HG03108 (cell line): ENCODE results near the gene PLAGL2.
"Not testable (repeated sequence)": the region's sequence is repeated elsewhere in the genome, so short reads cannot be mapped to it uniquely, and the experiment has no call there.

Experiments
- ATAC-seq: cut with Tn5 transposase; IDR thresholded peaks from one replicate; pipeline ENCODE4 v1.9.1; 2021; ENCODE audit warnings: moderate library complexity; ENCODE audit not compliant: unreplicated experiment

The PLAGL2 gene

DNA sequence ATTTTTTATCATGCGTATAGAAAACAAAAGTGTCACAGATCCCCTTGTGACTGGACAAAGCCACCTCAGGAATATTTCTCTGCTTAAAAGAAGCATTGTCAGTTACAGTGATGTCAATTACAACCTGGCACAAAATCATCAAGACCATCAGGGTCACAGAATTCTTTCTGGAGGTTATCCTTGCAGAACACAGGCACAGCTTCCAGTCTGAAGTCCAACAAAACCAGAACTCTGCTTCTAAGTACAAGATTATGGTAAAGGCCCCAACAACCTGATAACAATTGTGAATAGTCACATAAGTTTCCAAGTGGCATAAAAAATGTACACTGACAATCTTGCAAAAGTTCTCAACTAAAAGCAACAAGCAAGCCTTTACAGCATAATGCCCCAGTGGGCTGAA is 21.0 kb downstream of the PLAGL2 start:
- no peak for ATAC-seq

DNA sequence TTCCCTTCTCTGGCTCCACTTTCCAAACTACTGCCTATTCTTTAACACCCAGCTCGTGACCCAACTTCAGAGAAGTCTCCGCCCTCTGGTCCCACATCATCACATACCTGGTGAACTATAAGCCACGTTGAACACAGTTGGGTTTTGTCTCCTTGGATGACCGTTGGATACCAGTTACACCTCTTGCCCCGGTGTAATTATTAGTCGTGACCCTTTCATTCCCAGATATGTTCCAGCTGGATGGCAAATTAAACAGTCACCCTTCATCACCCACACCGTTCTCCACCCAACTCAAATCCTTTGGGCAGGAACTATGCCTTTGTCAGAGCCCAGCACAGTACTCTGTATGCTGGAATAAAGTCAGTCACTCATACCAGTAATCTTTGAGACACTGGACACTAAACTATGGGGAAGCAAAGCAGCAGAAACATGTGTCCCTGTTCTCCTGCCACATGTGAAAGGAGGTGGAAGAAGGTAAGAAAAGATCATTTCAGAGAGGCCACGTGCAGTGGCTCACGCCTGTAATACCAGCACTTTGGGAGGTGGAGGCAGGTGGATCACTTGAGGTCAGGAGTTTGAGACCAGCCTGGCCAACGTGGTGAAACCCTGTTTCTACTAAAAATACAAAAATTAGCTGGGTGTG is 22.5 kb downstream of the PLAGL2 start:
- no peak for ATAC-seq

DNA sequence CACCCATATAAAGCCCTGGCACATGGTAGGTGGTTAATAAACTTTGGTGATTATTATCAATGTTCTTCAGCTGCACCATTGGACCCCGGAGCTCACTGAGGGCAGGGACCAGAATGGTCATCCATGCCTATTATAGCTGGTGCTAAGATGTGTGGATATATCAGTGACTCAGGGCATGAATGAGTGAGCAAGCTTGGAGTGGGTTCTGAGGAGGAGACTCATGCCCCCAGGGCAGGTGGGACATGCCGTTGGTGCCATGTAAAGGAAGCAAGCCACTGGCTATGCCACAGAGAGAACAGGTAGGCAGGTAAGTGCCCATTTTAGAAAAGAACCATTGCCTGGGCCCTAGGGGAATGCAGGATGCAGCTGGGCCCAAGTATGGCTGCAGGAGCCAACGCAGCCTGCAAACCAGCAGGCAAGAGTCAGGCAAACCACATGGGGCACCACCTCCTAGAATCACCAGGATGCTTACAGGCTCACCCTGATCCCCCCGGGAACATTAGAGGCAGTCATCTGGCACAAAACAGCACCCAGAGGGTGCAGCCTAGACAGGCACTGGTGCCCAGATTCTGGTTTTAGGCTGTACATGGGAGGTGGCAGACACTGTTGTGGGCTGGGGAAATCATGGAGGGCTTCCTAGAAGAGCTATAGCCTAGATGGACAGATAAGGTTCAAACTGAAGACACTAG is 23.5 kb downstream of the PLAGL2 start:
- no peak for ATAC-seq

DNA sequence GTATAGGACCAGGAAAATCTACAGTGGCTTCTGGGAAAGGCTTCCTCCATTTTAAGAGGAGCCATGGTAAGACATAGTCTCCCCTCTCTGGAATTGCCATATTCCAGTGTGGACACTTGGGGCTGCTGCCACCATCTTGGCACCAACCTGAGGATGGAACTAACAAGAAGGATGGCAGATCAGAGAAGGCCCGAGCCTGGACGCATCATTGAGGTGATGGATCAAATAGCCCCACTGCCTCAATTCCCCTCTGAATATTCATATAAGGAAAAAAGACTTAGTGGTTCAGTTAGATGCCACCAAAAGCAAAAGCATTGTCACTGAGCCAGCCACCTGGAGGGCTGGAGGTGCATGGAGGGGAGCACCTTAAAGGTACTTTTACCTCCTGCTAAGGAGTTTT is 25.9 kb downstream of the PLAGL2 start:
- no peak for ATAC-seq

DNA sequence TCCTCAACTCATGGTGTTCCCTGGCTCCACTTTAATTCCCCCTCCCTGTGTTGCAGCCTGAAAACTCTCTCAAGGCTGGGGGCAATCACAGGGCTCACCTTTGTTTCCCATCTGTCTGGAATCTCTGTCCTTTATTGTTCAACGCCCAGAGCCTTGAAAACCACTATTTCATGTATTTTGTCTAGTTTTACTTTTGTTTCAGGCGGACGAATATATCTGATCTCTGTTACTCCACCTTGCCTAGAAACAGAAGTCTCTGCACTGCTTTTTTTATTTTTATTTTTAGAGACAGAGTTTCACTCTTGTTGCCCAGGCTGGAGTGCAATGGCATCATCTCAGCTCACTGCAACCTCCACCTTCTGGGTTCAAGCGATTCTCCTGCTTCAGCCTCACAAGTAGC is 27.6 kb downstream of the PLAGL2 start:
- no peak for ATAC-seq

DNA sequence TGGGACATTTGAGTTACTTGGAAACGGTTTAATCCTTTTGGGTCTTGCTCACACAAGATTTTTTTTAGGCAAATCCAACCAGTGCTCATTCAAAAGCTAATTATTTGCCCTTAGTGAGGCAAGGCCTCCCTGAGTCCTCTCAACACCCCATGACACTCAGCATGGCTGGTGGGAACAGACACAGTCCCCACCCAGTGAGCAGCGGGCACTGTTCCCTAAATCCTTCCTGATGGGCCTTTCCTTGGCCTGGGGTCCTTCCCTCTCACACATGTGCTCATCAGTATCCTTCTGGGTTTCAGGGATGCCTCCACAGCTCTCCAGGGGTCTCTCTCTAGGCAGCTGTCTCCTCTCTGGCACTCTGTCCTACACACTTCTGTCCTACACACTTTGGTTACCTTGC is 28.0 kb downstream of the PLAGL2 start:
- ATAC-seq = no peak

DNA sequence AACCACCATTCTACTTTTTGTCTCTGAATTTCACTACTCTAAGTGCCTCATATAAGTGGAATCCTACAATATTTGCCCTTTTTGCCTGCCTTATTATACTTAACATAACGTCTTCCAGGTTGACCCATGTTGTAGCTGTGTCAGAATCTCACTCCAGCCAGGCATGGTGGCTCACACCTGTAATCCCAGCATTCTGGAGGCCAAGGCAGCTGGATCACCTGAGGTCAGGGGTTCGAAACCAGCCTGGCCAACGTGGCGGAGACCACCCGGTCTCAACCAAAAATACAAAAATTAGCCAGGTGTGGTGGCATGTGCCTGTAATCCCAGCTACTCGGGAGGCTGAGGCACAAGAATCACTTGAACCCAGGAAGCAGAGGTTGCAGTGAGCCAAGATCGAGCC is 29.8 kb downstream of the PLAGL2 start:
- not testable (repeated sequence) for ATAC-seq

DNA sequence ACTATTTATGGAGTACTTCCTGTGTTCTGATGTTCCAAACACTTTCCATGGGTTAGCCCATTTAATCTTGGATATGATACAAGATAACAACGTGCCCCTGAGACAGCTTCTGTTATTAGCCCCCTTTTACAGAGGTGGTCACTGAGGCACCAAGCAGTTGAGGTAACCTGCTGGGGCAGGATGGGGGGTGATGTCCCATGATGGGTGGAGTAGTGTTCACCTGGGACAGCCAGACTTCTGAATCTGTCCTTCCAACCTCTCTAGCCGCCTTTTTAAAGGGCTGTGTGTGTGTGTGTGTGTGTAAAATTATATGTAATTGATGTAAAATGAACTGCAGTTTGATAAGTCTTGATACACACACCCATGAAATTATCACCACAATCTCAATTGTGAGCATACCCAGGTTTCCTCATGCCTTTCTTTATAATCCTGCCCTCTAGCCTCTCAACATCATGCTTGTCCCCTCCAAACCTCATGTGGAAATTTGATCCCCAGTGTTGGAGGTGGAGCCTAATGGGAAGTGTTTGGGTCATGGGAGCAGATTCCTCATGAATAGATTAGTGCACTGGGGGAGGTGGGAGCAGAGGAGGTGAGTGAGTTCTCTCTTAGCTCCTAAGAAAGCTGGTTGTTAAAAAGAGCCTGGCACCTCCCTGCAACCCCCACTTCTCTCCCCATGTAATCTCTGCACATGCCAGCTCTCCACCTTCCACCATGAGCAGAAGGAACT is 39.2 kb downstream of the PLAGL2 start:
- ATAC-seq = no peak

DNA sequence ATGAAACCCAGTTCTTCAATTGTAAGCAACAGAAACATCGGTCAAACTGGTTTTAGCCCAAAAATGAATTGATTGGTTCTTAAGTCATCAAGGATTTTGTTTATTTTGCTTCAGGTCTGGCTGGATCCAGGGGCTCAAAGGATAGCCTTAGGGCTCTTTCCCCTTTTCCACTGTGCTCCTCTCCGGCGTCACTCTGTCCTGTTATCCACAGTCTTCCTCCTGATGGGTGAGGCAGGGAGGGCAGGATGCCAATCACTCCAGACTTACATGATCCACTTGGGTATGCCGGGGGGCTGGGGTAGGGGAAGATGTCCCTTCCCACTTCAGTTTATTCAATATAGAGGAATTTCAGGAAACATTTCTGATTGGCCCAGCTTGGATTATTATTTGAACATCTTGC is 40.0 kb downstream of the PLAGL2 start:
- ATAC-seq = no peak

DNA sequence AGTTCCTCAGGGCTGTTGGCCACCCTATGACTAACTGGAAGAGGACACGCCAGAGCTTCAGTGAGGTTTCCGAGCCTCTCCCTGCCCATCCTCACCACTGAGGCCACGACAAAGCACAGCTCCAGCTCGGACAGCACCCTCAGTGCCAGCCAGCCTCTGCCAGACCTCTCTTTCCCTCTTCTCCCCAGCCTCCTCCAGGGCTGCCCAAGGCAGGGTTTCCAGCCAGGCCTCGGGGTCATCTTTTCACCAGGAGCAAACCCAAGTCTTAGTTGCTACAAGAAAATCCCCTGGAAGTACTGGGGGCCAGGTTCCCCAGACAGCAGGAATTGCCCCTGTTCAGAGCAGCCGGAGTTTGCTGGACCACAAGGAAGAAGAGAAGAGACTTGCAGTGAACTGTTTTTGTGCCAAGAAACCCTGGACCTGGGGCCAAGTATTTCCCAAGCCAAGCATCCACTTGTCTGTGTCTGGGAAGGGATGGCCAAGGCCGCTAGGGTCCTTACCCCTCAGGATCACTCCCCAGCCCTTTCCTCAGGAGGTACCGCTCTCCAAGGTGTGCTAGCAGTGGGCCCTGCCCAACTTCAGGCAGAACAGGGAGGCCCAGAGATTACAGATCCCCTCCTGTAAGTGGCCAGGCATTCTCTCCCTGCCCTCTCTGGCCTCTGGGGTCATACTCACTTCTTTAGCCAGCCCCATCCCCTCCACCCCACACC is 41.6 kb downstream of the PLAGL2 start:
- ATAC-seq = no peak

DNA sequence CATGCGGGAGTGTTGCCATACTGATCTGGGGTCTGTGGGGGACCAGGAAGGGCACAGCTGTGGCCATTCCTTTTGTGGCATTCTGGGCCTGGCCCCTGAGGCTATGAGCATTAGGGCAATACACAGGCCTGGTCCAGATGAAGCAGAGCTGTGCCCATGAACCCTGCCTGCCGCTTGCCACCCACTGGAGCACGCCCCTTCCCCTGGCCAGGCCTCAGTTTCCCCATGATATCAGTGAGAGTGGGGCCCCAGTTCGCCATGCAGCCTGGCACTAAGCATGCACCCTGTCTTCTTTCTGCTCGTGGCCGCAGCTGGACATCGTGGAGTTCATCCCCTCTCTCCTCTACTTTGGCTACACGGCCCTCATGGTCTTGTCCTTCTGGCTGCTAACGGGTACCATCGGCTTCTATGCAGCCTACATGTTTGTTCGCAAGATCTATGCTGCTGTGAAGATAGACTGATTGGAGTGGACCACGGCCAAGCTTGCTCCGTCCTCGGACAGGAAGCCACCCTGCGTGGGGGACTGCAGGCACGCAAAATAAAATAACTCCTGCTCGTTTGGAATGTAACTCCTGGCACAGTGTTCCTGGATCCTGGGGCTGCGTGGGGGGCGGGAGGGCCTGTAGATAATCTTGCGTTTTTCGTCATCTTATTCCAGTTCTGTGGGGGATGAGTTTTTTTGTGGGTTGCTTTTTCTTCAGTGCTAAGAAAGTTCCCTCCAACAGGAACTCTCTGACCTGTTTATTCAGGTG is 42.4 kb downstream of the PLAGL2 start:
- no peak for ATAC-seq

DNA sequence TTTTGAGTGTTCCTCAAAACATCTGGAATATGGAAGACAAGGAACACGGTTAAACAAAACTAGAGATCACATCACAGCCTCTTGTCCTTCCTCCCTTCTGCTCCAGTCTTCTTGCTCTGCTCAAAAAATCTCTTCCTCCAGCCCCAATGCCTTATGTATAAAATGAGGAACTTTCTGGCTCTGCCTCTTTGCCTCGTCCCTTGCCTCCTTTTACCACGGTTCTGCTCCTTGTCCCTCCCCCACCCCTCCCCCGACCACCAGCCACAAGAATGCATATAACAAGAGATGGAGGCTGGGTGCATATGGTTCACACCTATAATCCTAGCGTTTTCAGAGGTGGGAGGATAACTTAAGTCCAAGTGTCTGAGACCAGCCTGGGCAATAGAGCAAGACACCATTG is 43.6 kb downstream of the PLAGL2 start:
- ATAC-seq = no peak

DNA sequence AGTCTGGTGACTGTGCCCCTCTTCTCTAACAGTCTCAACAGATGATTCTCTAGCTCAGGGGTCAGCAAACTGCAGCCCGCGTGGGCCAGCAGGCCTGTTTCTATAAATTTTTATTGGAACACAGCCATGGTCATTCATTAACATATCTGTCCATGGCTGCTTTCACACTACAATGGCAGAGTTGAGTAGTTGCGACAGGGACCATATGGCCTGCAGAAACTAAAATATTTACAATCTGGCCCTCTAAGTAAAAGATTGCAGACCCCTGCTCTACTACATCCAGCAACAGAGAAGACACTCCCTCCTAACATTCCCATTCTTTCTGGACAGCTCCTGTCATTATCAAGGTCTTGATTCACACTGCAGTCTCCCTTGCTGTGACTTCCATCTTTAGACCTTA is 45.2 kb downstream of the PLAGL2 start:
- no peak for ATAC-seq

DNA sequence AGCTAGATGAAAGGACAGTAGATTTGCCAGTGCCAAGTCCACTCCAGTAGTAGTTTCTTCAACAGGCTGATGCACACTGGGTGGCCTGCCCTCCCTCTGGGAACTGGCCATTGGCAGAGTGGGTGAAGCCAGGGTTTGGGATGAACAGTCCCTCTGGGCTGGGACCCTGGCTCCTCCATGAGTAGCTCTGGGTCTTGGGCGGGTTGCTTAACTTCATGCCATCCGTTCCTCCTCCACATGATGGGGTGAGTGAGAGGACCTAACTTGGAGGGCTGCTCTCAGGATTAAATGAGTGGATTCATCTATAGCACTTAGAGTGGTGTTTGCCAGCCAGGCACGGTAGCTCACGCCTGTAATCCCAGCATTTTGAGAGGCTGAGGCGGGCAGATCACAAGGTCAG is 47.2 kb downstream of the PLAGL2 start:
- no peak for ATAC-seq

DNA sequence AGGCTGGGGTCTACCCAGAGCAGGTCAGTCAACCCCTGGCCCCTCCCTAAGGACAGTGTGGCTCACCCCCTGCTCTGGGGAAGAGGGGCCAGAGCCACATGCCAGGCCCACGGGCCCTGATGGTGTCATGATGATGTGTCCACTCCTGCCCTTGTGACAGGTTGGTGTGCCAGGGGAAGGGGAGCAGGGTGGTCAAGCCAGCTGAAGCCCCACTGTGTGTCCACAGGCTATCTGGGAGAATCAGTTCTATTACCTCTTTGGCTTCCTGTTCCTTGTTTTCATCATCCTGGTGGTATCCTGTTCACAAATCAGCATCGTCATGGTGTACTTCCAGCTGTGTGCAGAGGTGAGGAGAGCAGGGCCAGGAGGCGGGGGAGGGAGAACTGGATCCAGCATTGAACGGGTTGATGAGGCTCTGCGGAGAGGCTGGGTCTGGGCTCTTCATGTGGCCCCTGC is 47.7 kb downstream of the PLAGL2 start:
- no peak for ATAC-seq

DNA sequence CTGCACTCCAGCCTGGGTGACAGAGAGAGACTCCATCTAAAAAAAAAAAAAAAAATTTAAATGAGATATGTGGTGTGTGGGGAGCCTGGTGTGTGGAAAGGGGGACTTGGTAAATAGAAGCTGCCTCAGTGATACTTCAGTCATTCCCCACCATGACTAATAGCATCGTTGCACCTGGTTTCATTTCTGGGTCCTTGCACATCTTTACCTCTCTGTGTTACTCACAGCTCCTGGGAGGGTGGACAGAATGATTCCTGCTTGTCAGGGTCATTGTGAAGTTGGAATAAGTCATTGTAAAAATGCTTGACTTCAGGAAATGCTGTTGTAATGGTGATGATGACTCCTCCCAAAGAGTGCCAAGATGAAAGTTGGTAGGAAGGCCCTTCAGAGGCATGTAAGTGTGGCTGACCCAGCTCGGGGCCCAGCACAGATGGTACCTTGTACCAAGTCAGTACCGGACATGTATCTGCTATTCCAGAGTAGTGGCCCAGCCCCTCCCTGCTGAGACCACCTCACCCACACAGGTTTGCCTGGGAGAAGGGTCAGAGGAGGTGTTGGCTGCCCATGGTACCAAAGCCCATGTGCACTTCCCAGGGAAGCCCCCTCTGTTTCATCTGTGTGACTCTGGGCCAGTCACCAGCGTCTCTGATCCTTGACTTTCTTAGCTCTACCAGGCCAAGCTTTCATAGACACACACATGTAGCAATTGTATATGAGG is 48.4 kb downstream of the PLAGL2 start:
- ATAC-seq = no peak

DNA sequence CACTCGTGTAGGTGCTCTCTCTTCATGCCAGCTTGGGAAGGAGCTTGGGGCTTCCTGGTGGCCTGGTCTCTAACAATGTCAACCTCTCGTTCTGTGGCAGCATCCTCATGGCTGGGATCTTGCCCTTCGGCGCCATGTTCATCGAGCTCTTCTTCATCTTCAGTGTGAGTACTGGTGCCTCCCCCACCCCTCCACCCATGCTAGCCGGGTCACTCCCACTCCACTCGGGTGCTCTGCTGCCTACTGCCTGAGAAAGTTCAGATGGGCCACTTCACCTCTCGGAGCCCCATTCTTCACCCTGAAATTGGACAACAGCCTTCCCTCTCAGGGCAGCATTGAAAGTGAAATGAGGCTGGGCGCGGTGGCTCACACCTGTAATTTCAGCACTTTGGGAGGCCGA is 49.2 kb downstream of the PLAGL2 start:
- no peak for ATAC-seq

DNA sequence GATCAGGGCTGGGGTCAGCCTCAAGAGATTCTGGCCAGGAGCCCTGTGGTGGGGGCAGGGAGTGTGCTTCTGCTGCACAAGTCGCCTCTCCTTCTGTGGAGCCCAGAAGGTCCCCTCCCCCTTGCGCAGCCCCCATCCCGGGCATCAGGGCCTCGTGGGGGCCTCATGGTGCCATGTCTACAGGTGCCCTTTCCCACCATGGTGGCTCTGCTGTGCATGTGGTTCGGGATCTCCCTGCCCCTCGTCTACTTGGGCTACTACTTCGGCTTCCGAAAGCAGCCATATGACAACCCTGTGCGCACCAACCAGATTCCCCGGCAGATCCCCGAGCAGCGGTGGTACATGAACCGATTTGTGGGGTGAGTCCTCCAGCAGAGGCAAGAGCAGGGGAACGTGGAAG is 49.9 kb downstream of the PLAGL2 start:
- ATAC-seq = no peak

DNA sequence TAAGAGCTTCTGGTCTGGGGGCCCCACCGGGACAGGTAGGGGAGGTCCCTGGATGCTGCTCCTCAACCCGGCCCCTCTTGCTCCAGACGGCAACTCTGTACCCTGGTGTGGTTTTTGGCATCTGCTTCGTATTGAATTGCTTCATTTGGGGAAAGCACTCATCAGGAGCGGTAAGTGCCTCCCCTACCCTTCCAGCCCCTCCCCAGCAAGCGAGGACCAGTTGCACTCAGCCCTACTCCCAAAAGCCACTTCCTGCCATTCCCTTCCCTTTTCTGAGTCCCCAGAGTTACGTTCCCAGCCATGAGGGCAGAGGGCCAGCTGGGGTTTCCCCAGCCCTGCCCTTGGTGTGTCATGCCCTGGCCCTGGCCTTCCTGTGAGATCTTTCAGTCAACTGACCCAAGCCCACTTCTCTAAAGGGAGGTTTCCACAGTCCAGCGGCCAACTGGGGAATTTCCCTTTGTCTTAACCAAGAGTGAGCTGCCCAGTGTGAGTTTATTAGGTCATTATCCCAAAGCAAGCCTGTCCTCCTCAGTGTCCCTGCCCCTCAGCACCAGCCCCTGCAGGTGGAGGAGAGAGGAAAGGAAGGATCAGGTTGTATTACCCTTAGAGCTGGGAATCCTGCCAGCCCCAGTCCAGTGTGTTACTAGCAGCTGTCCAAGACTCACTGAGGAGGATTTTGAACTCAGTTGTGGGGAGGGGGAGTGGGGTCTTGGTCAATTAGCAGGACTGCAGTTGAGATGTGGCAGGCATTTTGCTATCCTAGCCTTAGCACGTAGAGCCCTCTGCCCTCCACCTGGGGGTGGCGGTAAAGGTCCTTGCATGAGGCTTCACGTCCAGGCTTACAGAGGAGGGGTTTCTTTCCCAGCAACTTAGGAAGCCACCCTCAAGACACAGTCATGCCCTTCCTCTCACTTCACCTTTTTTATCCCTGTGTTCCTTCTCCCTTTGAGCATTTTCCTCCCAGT is 52.2 kb downstream of the PLAGL2 start:
- ATAC-seq = no peak
